MM.1S (cell line): ENCODE data around the gene ROPN1L.

Experiments used
- DNase-seq: peaks from one replicate; pipeline ENCODE4 v3.0.0-alpha.2; 2015
- H2AFZ ChIP-seq: fragments of 300-600 bp; sonication (generic); 2 replicates; pipeline ENCODE4 v1.6.0; 2016; ENCODE audit warnings: antibody characterized with exemption, low read length
- H3F3A ChIP-seq: fragments of 300-600 bp; sonication (generic); 2 replicates; pipeline ENCODE4 v1.6.1; 2016; ENCODE audit warnings: mild to moderate bottlenecking, antibody characterized with exemption, low read length, moderate library complexity, mixed read lengths; ENCODE audit not compliant: insufficient read depth
- H3K27ac ChIP-seq: fragments of 300-600 bp; sonication (generic); 2 replicates; pipeline ENCODE4 v1.5.1; 2016; ENCODE audit warnings: mild to moderate bottlenecking, low read length
- H3K27me3 ChIP-seq: fragments of 300-600 bp; sonication (generic); replicated peaks from 2 replicates; pipeline ENCODE4 v1.6.0; 2016; ENCODE audit warnings: low read length; ENCODE audit not compliant: insufficient read depth
- H3K36me3 ChIP-seq: fragments of 300-600 bp; sonication (generic); replicated peaks from 2 replicates; pipeline ENCODE4 v1.6.1; 2016; ENCODE audit warnings: mild to moderate bottlenecking, low read length, mixed read lengths; ENCODE audit not compliant: insufficient read depth
- H3K4me1 ChIP-seq: fragments of 300-600 bp; sonication (generic); 2 replicates; pipeline ENCODE4 v1.6.1; 2016; ENCODE audit warnings: low read length, mixed read lengths
- H3K4me2 ChIP-seq: fragments of 300-600 bp; sonication (generic); 2 replicates; pipeline ENCODE4 v1.6.0; 2016; ENCODE audit warnings: low read depth, low read length
- H3K4me3 ChIP-seq: fragments of 300-600 bp; sonication (generic); 2 replicates; pipeline ENCODE4 v1.5.1; 2016; ENCODE audit warnings: low read length, mixed read lengths
- H3K79me2 ChIP-seq: fragments of 300-600 bp; sonication (generic); 2 replicates; pipeline ENCODE4 v1.6.1; 2016; ENCODE audit warnings: mixed run types, low read length, mixed read lengths
- H3K9ac ChIP-seq: fragments of 300-600 bp; sonication (generic); 2 replicates; pipeline ENCODE4 v1.6.1; 2016; ENCODE audit warnings: low read length, mixed read lengths
- H3K9me2 ChIP-seq: fragments of 300-600 bp; sonication (generic); replicated peaks from 2 replicates; pipeline ENCODE4 v1.6.1; 2016; ENCODE audit warnings: mild to moderate bottlenecking, low read length, mixed read lengths; ENCODE audit not compliant: insufficient read depth
- H3K9me3 ChIP-seq: fragments of 300-600 bp; sonication (generic); replicated peaks from 2 replicates; pipeline ENCODE4 v1.6.1; 2016; ENCODE audit warnings: mild to moderate bottlenecking, low read length, mixed read lengths; ENCODE audit not compliant: insufficient read depth
- H4K20me1 ChIP-seq: fragments of 300-600 bp; sonication (generic); 2 replicates; pipeline ENCODE4 v1.6.1; 2016; ENCODE audit warnings: mild to moderate bottlenecking, low read length, moderate library complexity, mixed read lengths; ENCODE audit not compliant: insufficient read depth
- EZH2 ChIP-seq: fragments of 300-600 bp; sonication (generic); optimal IDR thresholded peaks from 2 replicates; pipeline ENCODE3; 2017; ENCODE audit warnings: low read depth, mild to moderate bottlenecking, antibody characterized with exemption, low read length, mixed read lengths
- EZH2phosphoT487 ChIP-seq: fragments of 300-600 bp; sonication (generic); IDR thresholded peaks from 2 replicates; pipeline ENCODE4 v1.6.1; 2018; ENCODE audit warnings: antibody characterized with exemption, low read length
- TF ChIP-seq, protein P1 (sequence below): fragments of 300-600 bp; sonication (generic); IDR thresholded peaks from 2 replicates; pipeline ENCODE4 v1.5.1; 2016; ENCODE audit warnings: antibody characterized with exemption, low read length, mixed read lengths

The ROPN1L gene

DNA sequence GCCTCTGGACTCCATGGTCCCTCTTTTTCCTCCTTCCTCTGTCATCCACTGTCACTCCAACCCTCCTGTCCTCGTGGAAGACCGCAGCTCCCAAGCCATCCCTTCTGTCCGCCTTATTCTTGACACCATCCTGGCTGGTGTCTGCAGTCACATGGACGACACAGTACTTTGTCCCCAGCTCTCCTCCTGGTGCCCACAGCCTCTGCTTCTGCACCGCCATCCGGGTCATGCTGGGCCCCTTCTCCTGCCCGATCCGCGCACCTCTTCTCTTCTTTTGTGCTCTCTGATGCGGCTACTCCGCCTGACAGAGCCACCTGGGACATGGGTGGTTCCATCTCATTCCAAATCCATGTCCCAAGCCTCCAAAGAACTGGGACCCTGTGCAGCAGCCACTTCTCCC, 22.5 kb downstream of the ROPN1L start:
- Histone ChIP-seq H3K79me2 (no peaks in the 10 kb centered on the region), H3K9me3 (no peaks in the 10 kb centered on the region), H3K27ac (no peak overlapping the region), H3K36me3 (no peaks in the 10 kb centered on the region), H3K4me2 (no peak overlapping the region), H3K4me1 (no peaks in the 10 kb centered on the region), H3K9ac (no peak overlapping the region), H3F3A (no peaks in the 10 kb centered on the region), H3K27me3 (no peaks in the 10 kb centered on the region), H2AFZ (no peak overlapping the region), H3K9me2 (no peaks in the 10 kb centered on the region), H4K20me1 (no peaks in the 10 kb centered on the region), H3K4me3 (no peak overlapping the region)
- no peak for DNase-seq
- TF ChIP-seq EZH2phosphoT487 (no peak), EZH2 (no peak)
- TF ChIP-seq, protein P1, sequence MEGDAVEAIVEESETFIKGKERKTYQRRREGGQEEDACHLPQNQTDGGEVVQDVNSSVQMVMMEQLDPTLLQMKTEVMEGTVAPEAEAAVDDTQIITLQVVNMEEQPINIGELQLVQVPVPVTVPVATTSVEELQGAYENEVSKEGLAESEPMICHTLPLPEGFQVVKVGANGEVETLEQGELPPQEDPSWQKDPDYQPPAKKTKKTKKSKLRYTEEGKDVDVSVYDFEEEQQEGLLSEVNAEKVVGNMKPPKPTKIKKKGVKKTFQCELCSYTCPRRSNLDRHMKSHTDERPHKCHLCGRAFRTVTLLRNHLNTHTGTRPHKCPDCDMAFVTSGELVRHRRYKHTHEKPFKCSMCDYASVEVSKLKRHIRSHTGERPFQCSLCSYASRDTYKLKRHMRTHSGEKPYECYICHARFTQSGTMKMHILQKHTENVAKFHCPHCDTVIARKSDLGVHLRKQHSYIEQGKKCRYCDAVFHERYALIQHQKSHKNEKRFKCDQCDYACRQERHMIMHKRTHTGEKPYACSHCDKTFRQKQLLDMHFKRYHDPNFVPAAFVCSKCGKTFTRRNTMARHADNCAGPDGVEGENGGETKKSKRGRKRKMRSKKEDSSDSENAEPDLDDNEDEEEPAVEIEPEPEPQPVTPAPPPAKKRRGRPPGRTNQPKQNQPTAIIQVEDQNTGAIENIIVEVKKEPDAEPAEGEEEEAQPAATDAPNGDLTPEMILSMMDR: no peak

DNA sequence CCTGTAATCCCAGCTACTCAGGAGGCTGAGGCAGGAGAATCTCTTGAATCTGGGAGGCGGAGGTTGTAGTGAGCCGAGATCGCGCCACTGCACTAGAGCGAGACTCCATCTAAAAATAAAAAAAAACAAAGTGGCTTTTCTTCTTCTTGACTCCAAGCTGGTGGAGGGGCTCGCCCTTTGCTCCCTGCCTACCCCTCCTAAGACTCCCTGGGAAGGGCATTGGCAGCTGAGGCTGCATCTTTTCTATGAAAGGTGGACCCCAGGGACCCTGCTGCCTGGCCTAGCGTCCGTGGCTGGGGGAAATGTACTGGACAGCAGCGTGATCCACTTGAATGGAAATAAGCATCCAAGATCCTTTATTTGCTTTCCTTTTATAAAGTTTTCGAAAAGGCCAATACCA, 24.0 kb downstream of the ROPN1L start:
- Histone ChIP-seq H3K4me3 (no peak overlapping the region), H3K9ac (no peak overlapping the region), H4K20me1 (no peaks in the 10 kb centered on the region), H3F3A (no peaks in the 10 kb centered on the region), H3K4me1 (no peaks in the 10 kb centered on the region), H2AFZ (no peak overlapping the region), H3K36me3 (no peaks in the 10 kb centered on the region), H3K27me3 (no peaks in the 10 kb centered on the region), H3K9me2 (no peaks in the 10 kb centered on the region), H3K4me2 (no peak overlapping the region), H3K9me3 (no peaks in the 10 kb centered on the region), H3K27ac (no peak overlapping the region), H3K79me2 (no peaks in the 10 kb centered on the region)
- TF ChIP-seq, protein P1: no peak
- no peak for TF ChIP-seq EZH2
- no peak for TF ChIP-seq EZH2phosphoT487
- DNase-seq: no peak

DNA sequence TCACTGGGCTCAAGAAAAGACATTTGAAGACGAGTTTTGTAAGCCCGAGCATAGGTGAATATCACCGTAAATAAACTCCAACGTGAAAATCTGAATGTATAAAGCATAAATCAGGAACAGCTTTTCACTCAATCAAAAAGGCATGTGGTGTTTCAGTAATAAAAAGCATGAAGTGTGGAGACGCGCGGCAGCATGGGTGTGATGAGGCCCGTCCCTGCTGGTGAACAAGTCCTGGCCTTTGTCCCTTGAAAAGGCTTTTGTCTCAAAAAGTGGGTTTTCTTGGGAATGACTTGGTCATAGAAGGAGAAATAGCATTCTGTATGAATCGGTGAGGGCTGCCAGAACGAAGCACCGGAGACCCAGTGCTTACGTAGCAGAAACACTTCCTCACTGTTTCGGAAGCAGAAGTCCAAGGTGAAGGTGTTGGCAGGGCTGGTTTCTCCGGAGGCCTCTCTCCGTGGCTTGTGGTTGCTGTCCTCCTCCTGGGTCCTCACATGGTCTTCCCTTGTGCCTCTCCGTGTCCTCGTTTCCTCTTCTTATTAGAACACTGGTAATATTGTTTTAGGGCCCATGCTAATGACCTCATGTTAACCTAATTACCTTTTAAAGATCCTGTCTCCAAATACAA, 24.9 kb downstream of the ROPN1L start:
- Histone ChIP-seq H4K20me1 (no peaks in the 10 kb centered on the region), H3K9ac (no peak overlapping the region), H3K27me3 (no peaks in the 10 kb centered on the region), H3K4me2 (no peak overlapping the region), H3F3A (no peaks in the 10 kb centered on the region), H3K9me3 (no peaks in the 10 kb centered on the region), H3K36me3 (no peaks in the 10 kb centered on the region), H2AFZ (no peak overlapping the region), H3K4me1 (no peaks in the 10 kb centered on the region), H3K4me3 (no peak overlapping the region), H3K79me2 (no peaks in the 10 kb centered on the region), H3K27ac (no peak overlapping the region), H3K9me2 (no peaks in the 10 kb centered on the region)
- TF ChIP-seq EZH2 (no peak), EZH2phosphoT487 (no peak)
- TF ChIP-seq, protein P1: no peak
- DNase-seq: no peak
